Body of pancreas (tissue), 4 donors: ENCODE results near the gene AKAP11. TPM values are rescaled to one million over a fixed set of nuclear protein-coding genes. Genes with fewer than 3 reads are reported as not detected.

ENCODE experiments used
- ATAC-seq: fragments of 150-250 bp; one replicate; pipeline ENCODE4 v1.9.1; 2016
- DNase-seq, 4 donors: peaks; one replicate each; pipeline ENCODE4 v3.0.0-alpha.2; 2019
- H3K27ac ChIP-seq, 4 donors: fragments of 200-600 bp; sonication (generic); 1 replicate in 3 of 4; 2 replicates in 1 of 4; pipeline versions ENCODE4 v1.5.1 to v1.6.1; 2016 to 2019; ENCODE audit warnings: mild to moderate bottlenecking in 1 of 4, mixed read lengths in 1 of 4, moderate library complexity in 1 of 4
- H3K27me3 ChIP-seq, 2 donors: fragments of 200-600 bp; sonication (generic); one replicate each; pipeline ENCODE4 v1.6.0; 2016; ENCODE audit warnings: mild to moderate bottlenecking in 1 of 2
- H3K36me3 ChIP-seq, 2 donors: fragments of 200-600 bp; sonication (generic); replicated peaks in 1 of 2; 2 replicates each; pipeline ENCODE4 v1.5.1; 2016; ENCODE audit warnings: low read depth in 2 of 2; ENCODE audit not compliant: insufficient read depth in 1 of 2
- H3K4me1 ChIP-seq: fragments of 200-600 bp; sonication (generic); one replicate; pipeline ENCODE4 v1.6.0; 2016
- H3K4me3 ChIP-seq, 2 donors: fragments of 200-600 bp; sonication (generic); 1 replicate in 1 of 2; 2 replicates in 1 of 2; pipeline ENCODE4 v1.5.1; 2016 to 2019
- H3K9me3 ChIP-seq, 3 donors: fragments of 200-600 bp; sonication (generic); 1 replicate in 2 of 3; 2 replicates in 1 of 3; pipeline ENCODE4 v1.5.1; 2016
- CTCF ChIP-seq, 7 experiments: fragments of 450-650 bp in 4 of 7; fragments of 200-600 bp in 3 of 7; sonication (generic) in 3 of 7; IDR thresholded peaks; one replicate each; pipeline ENCODE4 v1.5.1; 2016 to 2019; ENCODE audit warnings: antibody characterized with exemption in 7 of 7
- POLR2A ChIP-seq, 3 donors: fragments of 450-650 bp; IDR thresholded peaks; one replicate each; pipeline ENCODE4 v1.6.1; 2016; ENCODE audit warnings: antibody characterized with exemption in 3 of 3, mild to moderate bottlenecking in 2 of 3
- WGBS, 2 donors: methylation state at CpG; one replicate each; pipeline ENCODE4 v1.1.5; 2017; 5-methylcytosine and 5-hydroxymethylcytosine counted together
- intact Hi-C: fragments of 100-400 bp; cut with DNase I; formaldehyde crosslinking; loops from one replicate; pipeline ENCODE4 v1.15.1; 2023
- total RNA-seq, 2 donors: library from RNA; depleted of rRNA; stranded (reverse); fragments of >200 nt; gene quantifications; one replicate each; pipeline ENCODE4 v1.1.0, GENCODE V29; 2016

Gene AKAP11
- total RNA-seq, 2 donors from 2014 or later, result 12.5 to 17.9 TPM

- Histone ChIP-seq H3K4me3 (no peak overlapping the region), H3K4me1 (peaks cover 12% of the 10 kb centered on the region), H3K27me3 (no peaks in the 10 kb centered on the region), H3K9me3 (no peaks in the 10 kb centered on the region), H3K27ac (no peak overlapping the region), H3K36me3 (no peaks in the 10 kb centered on the region)
- DNase-seq, result no peak
- WGBS, 2 donors, result 90 to 95% methylated on average over 4 of the region's 4 CpGs
- no peak for ATAC-seq
- no peak for TF ChIP-seq POLR2A (IDR thresholded peaks at IDR 0.05)
- TF ChIP-seq CTCF (IDR thresholded peaks at IDR 0.05), result no peak
- intact Hi-C loops, result no loop called here
These were observed 3.6 kb downstream of the AKAP11 start for GRCh38 chr13:42275506-42275905.

- H3K4me3 ChIP-seq, result no peak overlapping the region
- DNase-seq (no peak), ATAC-seq (no peak)
- no peaks in the 10 kb centered on the region for H3K9me3 ChIP-seq
- intact Hi-C loops, result no loop called here
- H3K27ac ChIP-seq, result no peak overlapping the region
- whole genome bisulfite sequencing, 2 donors, result 89 to 94% methylated on average over 3 of the region's 3 CpGs
- no peaks in the 10 kb centered on the region for H3K36me3 ChIP-seq
- H3K4me1 ChIP-seq, result peaks cover 7% of the 10 kb centered on the region
- no peaks in the 10 kb centered on the region for H3K27me3 ChIP-seq
- TF ChIP-seq POLR2A (IDR thresholded peaks at IDR 0.05), result no peak
- no peak for TF ChIP-seq CTCF (IDR thresholded peaks at IDR 0.05)
These were observed 4.7 kb downstream of the AKAP11 start for GRCh38 chr13:42276683-42277082.

GRCh38 chr13:42277618-42278276 is 5.8 kb downstream of the AKAP11 start:
- WGBS, 2 donors, result 87 to 88% methylated on average over 7 of the region's 7 CpGs
- Histone ChIP-seq H3K27me3 (no peaks in the 10 kb centered on the region), H3K4me3 (no peak overlapping the region), H3K36me3 (no peaks in the 10 kb centered on the region), H3K9me3 (no peaks in the 10 kb centered on the region), H3K4me1 (peaks cover 3% of the 10 kb centered on the region), H3K27ac (no peak overlapping the region)
- TF ChIP-seq CTCF (IDR thresholded peaks at IDR 0.05), result no peak
- TF ChIP-seq POLR2A (IDR thresholded peaks at IDR 0.05), result no peak
- intact Hi-C loops, result no loop called here
- ATAC-seq (no peak), DNase-seq (no peak)

- Histone ChIP-seq H3K9me3 (no peaks in the 10 kb centered on the region), H3K4me3 (no peak overlapping the region), H3K27ac (no peak overlapping the region), H3K27me3 (no peaks in the 10 kb centered on the region), H3K4me1 (no peaks in the 10 kb centered on the region), H3K36me3 (no peaks in the 10 kb centered on the region)
- WGBS, 2 donors, result 80 to 91% methylated on average over 6 of the region's 6 CpGs
- intact Hi-C loops, result no loop called here
- ATAC-seq (no peak), DNase-seq (no peak)
- TF ChIP-seq POLR2A (IDR thresholded peaks at IDR 0.05) (no peak), CTCF (IDR thresholded peaks at IDR 0.05) (no peak)
These were observed 7.1 kb downstream of the AKAP11 start for GRCh38 chr13:42279080-42279479.

GRCh38 chr13:42279986-42280385 is 8.0 kb downstream of the AKAP11 start:
- no peak overlapping the region for H3K4me3 ChIP-seq
- 47 to 62% methylated on average over 1 of the region's 1 CpG for WGBS, 2 donors
- H3K4me1 ChIP-seq, result no peaks in the 10 kb centered on the region
- intact Hi-C loops, result no loop called here
- H3K27ac ChIP-seq, result no peak overlapping the region
- TF ChIP-seq POLR2A (IDR thresholded peaks at IDR 0.05) (no peak), CTCF (IDR thresholded peaks at IDR 0.05) (no peak)
- H3K9me3 ChIP-seq, result no peaks in the 10 kb centered on the region
- H3K27me3 ChIP-seq, result no peaks in the 10 kb centered on the region
- DNase-seq, result no peak
- H3K36me3 ChIP-seq, result no peaks in the 10 kb centered on the region
- ATAC-seq, result no peak
